Gastroesophageal sphincter (tissue), 3 donors: Measurements from ENCODE around the gene CYTIP.
"Not testable (repeated sequence)": the region's sequence is repeated elsewhere in the genome, so short reads cannot be mapped to it uniquely, and the experiment has no call there.

Experiments used
- CTCF ChIP-seq, 4 experiments: fragments of 200-600 bp in 2 of 4; fragments of 450-650 bp in 2 of 4; sonication (generic) in 1 of 4; IDR thresholded peaks; one replicate each; pipeline ENCODE4 v1.5.1; 2017 to 2019; ENCODE audit warnings: antibody characterized with exemption in 4 of 4, mild to moderate bottlenecking in 2 of 4, moderate library complexity in 2 of 4
- EP300 ChIP-seq: sonication (generic); formaldehyde crosslinking; IDR thresholded peaks from one replicate; pipeline ENCODE4 v1.6.1; 2017; ENCODE audit warnings: antibody characterized with exemption, mild to moderate bottlenecking
- POLR2A ChIP-seq, 2 donors: fragments of 450-650 bp; IDR thresholded peaks; one replicate each; pipeline ENCODE4 v1.6.1; 2017; ENCODE audit warnings: antibody characterized with exemption in 2 of 2, mild to moderate bottlenecking in 2 of 2, moderate library complexity in 1 of 2
- POLR2AphosphoS5 ChIP-seq: sonication (generic); formaldehyde crosslinking; IDR thresholded peaks from one replicate; pipeline ENCODE4 v1.6.1; 2017; ENCODE audit warnings: antibody characterized with exemption

DNA sequence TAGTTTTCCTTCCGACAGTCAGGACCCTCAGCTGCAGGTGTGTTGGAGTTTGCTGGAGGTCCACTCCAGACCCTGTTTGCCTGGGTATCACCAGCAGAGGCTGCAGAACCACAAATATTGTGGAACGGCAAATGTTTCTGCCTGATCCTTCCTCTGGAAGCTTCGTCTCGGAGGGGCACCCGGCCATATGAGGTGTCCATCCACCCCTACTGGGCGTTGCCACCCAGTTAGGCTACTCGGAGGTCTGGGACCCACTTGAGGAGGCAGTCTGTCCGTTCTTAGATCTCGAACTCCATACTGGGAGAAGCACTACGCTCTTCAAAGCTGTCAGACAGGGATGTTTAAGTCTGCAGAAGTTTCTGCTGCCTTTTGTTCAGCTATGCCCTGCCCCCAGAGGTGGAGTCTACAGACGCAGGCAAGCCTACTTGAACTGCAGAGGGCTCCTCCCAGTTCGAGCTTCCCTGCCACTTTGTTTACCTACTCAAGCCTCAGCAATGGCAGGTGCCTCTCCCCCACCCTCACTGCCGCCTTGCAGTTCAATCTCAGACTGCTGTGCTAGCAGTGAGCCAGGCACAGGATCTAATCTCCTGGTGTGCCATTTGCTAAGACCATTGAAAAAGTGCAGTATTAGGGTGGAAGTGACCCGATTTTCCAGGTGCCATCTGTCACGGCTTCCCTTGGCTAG, 40.9 kb downstream of the CYTIP start:
- not testable (repeated sequence) for TF ChIP-seq POLR2AphosphoS5; CTCF (IDR thresholded peaks at IDR 0.05); POLR2A (IDR thresholded peaks at IDR 0.05); EP300
